Gastroesophageal sphincter (tissue), 3 donors: Measurements from ENCODE around the gene GUCY1A1.

ENCODE experiments used
- EP300 ChIP-seq: sonication (generic); formaldehyde crosslinking; IDR thresholded peaks from one replicate; pipeline ENCODE4 v1.6.1; 2017; ENCODE audit warnings: antibody characterized with exemption, mild to moderate bottlenecking
- POLR2A ChIP-seq, 2 donors: fragments of 450-650 bp; IDR thresholded peaks; one replicate each; pipeline ENCODE4 v1.6.1; 2017; ENCODE audit warnings: antibody characterized with exemption in 2 of 2, mild to moderate bottlenecking in 2 of 2, moderate library complexity in 1 of 2
- POLR2AphosphoS5 ChIP-seq: sonication (generic); formaldehyde crosslinking; IDR thresholded peaks from one replicate; pipeline ENCODE4 v1.6.1; 2017; ENCODE audit warnings: antibody characterized with exemption
- TF ChIP-seq, protein P1 (sequence below), 4 experiments: fragments of 200-600 bp in 2 of 4; fragments of 450-650 bp in 2 of 4; sonication (generic) in 1 of 4; IDR thresholded peaks; one replicate each; pipeline ENCODE4 v1.5.1; 2017 to 2019; ENCODE audit warnings: antibody characterized with exemption in 4 of 4, mild to moderate bottlenecking in 2 of 4, moderate library complexity in 2 of 4

DNA sequence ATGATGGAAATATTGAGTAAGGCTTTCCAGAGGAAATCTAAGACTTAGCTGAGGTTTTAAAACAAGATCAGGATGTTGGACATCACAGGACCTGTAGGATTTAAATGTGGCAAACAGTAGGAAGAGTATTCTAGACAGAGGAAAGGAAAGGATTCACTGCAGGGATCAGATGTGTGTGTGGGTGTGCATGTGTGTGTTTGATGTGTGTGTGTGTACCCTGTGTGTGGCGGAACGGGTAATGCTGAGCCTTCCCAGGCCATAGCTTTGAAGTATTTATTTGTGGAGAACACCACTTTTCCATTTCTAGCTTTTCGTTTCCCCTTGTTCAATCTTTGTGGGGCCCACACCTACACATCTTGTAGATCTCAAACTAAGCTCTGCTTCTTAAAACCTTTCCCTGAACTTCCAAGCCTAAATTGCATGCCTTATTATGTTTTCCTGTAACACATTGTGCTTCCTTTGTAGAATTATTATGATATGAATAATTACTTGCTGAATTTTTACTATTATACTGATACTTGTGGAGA lies 6.9 kb downstream of the GUCY1A1 start:
- TF ChIP-seq EP300 = no peak
- TF ChIP-seq, protein P1, sequence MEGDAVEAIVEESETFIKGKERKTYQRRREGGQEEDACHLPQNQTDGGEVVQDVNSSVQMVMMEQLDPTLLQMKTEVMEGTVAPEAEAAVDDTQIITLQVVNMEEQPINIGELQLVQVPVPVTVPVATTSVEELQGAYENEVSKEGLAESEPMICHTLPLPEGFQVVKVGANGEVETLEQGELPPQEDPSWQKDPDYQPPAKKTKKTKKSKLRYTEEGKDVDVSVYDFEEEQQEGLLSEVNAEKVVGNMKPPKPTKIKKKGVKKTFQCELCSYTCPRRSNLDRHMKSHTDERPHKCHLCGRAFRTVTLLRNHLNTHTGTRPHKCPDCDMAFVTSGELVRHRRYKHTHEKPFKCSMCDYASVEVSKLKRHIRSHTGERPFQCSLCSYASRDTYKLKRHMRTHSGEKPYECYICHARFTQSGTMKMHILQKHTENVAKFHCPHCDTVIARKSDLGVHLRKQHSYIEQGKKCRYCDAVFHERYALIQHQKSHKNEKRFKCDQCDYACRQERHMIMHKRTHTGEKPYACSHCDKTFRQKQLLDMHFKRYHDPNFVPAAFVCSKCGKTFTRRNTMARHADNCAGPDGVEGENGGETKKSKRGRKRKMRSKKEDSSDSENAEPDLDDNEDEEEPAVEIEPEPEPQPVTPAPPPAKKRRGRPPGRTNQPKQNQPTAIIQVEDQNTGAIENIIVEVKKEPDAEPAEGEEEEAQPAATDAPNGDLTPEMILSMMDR (IDR thresholded peaks at IDR 0.05) = no peak
- TF ChIP-seq POLR2A (IDR thresholded peaks at IDR 0.05) = no peak
- TF ChIP-seq POLR2AphosphoS5 = no peak
